GM10248 (cell line): ENCODE results near the gene ABCB11.

ENCODE experiments used
- CTCF ChIA-PET: fragments of 300-600 bp; sonication (Branson Sonifier 250); formaldehyde crosslinking; extraction: SDS; loops from one replicate; lab custom pipeline; 2021; ENCODE audit warnings: antibody characterized with exemption; lab: Yijun Ruan, JAX
- POLR2A ChIA-PET: fragments of 350-650 bp; sonication (Branson Sonifier 250); formaldehyde crosslinking; extraction: SDS; loops from one replicate; lab custom pipeline; 2020; ENCODE audit warnings: antibody characterized with exemption; lab: Yijun Ruan, JAX
- DNase-seq: peaks from one replicate; pipeline ENCODE4 v3.0.0; 2012; ENCODE audit errors: extremely low spot score
- CTCF ChIP-seq: IDR thresholded peaks from 2 replicates; pipeline ENCODE4 v1.5.1; 2012; ENCODE audit warnings: mild to moderate bottlenecking, low read depth; ENCODE audit errors: extremely low read depth, missing control alignments, control extremely low read depth

ABCB11 gene

GRCh38 chr2:169042856-169043255 is 11.7 kb upstream of the ABCB11 start:
- POLR2A ChIA-PET: no interaction called here

GRCh38 chr2:169041594-169041993 is 10.5 kb upstream of the ABCB11 start:
- ChIA-PET POLR2A (no interaction called here), CTCF (interaction anchor here (1.1 kb wide), 1 partner anchor 9 kb away, joined by 3 read pairs; no protein-coding TSS in a partner anchor)
- no peak for TF ChIP-seq CTCF
- no peak for DNase-seq

More at GRCh38 chr2:169042856-169043255, 11.7 kb upstream of the ABCB11 start:
- no peak for DNase-seq
- CTCF ChIA-PET: no interaction called here
- TF ChIP-seq CTCF: no peak

- TF ChIP-seq CTCF: no peak
- POLR2A ChIA-PET: interaction anchor here (0.6 kb wide), 1 partner anchor 128 kb away, joined by 3 read pairs; no protein-coding TSS in a partner anchor
- DNase-seq: peak; percentile 21
- CTCF ChIA-PET: interaction anchor here (1.4 kb wide), 1 partner anchor 9 kb away, joined by 3 read pairs; no protein-coding TSS in a partner anchor
These were observed 8.6 kb upstream of the ABCB11 start for GRCh38 chr2:169039702-169040101.

GRCh38 chr2:169038338-169038757 is 7.2 kb upstream of the ABCB11 start:
- CTCF ChIA-PET: no interaction called here
- POLR2A ChIA-PET: no interaction called here
- no peak for TF ChIP-seq CTCF
- peak; percentile 32 for DNase-seq

GRCh38 chr2:169036736-169037440 is 5.8 kb upstream of the ABCB11 start:
- ChIA-PET POLR2A (no interaction called here), CTCF (no interaction called here)
- TF ChIP-seq CTCF: no peak
- no peak for DNase-seq

GRCh38 chr2:169035887-169036286 is 4.8 kb upstream of the ABCB11 start:
- DNase-seq: no peak
- POLR2A ChIA-PET: no interaction called here
- no peak for TF ChIP-seq CTCF
- CTCF ChIA-PET: interaction anchor here (0.7 kb wide), 1 partner anchor 105 kb away, joined by 3 read pairs; no protein-coding TSS in a partner anchor
